8988T (cell line): ENCODE results near the gene MYH11.
"Not testable (repeated sequence)": the region's sequence is repeated elsewhere in the genome, so short reads cannot be mapped to it uniquely, and the experiment has no call there.

Experiments
- DNase-seq: peaks from one replicate; pipeline ENCODE4 v3.0.0; 2011

The MYH11 gene

GRCh38 chr16:15874745-15875314 is 18.0 kb upstream of the MYH11 start:
- DNase-seq, result no peak

- DNase-seq, result no peak
Measured at GRCh38 chr16:15873737-15874136, 16.9 kb upstream of the MYH11 start.

- DNase-seq, result no peak
Measured at GRCh38 chr16:15873301-15873700, 16.5 kb upstream of the MYH11 start.

- no peak for DNase-seq
Measured at GRCh38 chr16:15870011-15870410, 13.2 kb upstream of the MYH11 start.

- DNase-seq, result no peak
Measured at GRCh38 chr16:15866451-15866850, 9.6 kb upstream of the MYH11 start.

- no peak for DNase-seq
Measured at GRCh38 chr16:15865742-15866141, 8.9 kb upstream of the MYH11 start.

- no peak for DNase-seq
Measured at GRCh38 chr16:15864939-15865338, 8.1 kb upstream of the MYH11 start.

GRCh38 chr16:15861996-15862395 is 5.2 kb upstream of the MYH11 start:
- no peak for DNase-seq

GRCh38 chr16:15858921-15859668 is 2.3 kb upstream of the MYH11 start:
- no peak for DNase-seq

- DNase-seq, result peak; percentile 40
Measured at GRCh38 chr16:15857724-15858560, 1.1 kb upstream of the MYH11 start.

- no peak for DNase-seq
Measured at GRCh38 chr16:15856182-15856581, 646 bp downstream of the MYH11 start.

GRCh38 chr16:15855704-15856003 is 1.2 kb downstream of the MYH11 start:
- no peak for DNase-seq

GRCh38 chr16:15854906-15855703 is 1.7 kb downstream of the MYH11 start:
- DNase-seq, result no peak

GRCh38 chr16:15854061-15854460 is 2.8 kb downstream of the MYH11 start:
- no peak for DNase-seq

- no peak for DNase-seq
Measured at GRCh38 chr16:15853021-15853420, 3.8 kb downstream of the MYH11 start.

- DNase-seq, result not testable (repeated sequence)
Measured at GRCh38 chr16:15850555-15850954, 6.3 kb downstream of the MYH11 start.

- no peak for DNase-seq
Measured at GRCh38 chr16:15849209-15849981, 7.4 kb downstream of the MYH11 start.

GRCh38 chr16:15847611-15848175 is 9.1 kb downstream of the MYH11 start:
- DNase-seq, result no peak

GRCh38 chr16:15846510-15846909 is 10.3 kb downstream of the MYH11 start:
- DNase-seq, result no peak

- DNase-seq, result no peak
Measured at GRCh38 chr16:15843635-15844279, 13.1 kb downstream of the MYH11 start.

- not testable (repeated sequence) for DNase-seq
Measured at GRCh38 chr16:15839204-15839603, 17.6 kb downstream of the MYH11 start.

GRCh38 chr16:15837761-15838160 is 19.1 kb downstream of the MYH11 start:
- DNase-seq, result no peak
